Measurements from ENCODE around the gene GMPR2. TPM values are rescaled to one million over a fixed set of nuclear protein-coding genes. Genes with fewer than 3 reads are reported as not detected.

The GMPR2 gene
- polyA plus RNA-seq, 3 donors = 84.4 to 84.7 (median 84.5) TPM

DNA sequence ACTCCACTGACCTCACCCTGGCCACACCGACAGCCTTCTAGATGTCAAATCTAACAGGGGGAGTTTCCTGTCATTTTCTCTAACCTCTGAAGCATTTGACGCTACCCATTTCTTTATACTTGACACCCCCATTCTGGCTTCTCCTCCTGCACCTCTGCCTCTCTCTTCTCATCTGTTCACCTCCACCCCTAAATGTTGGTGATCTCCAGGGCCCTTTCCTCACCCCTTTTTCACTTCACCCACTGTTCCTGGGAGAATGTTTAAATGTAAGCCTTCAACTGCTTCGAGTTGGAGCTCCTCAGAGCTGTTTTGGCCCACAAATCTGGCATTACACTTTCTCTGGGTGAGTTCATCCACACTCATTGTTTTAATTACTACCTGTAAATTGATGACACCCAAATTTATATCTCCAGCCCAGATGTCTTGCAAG is 39.1 kb downstream of the GMPR2 start:
- Histone ChIP-seq H3K9me3 (replicated peaks in 1 of 2; ENCODE audit: control insufficient read depth in 1 of 2, insufficient read depth in 1 of 2, low read length in 2 of 2) (no peaks in the 10 kb centered on the region), H3K9ac (ENCODE audit: insufficient read depth, low read length, poor library complexity, severe bottlenecking) (peak overlapping the region; percentile 99), H3K4me1 (ENCODE audit: control insufficient read depth in 1 of 2, insufficient read depth in 2 of 2, low read length in 2 of 2) (peaks cover 60 to 63% of the 10 kb centered on the region in 2 donors), H3K36me3 (replicated peaks in 1 of 2; ENCODE audit: control insufficient read depth in 1 of 2, insufficient read depth in 2 of 2, low read length in 2 of 2) (peaks cover 32 to 34% of the 10 kb centered on the region in 2 donors), H3K79me2 (ENCODE audit: insufficient read depth, low read length) (peaks cover 52% of the 10 kb centered on the region), H2AFZ (ENCODE audit: insufficient read depth, low read depth, low read length, poor library complexity, severe bottlenecking) (peak overlapping the region; percentile 98), H3K4me3 (replicated peaks in 1 of 3; ENCODE audit: low read depth in 2 of 3, low read length in 3 of 3) (peak overlapping the region; percentile 71 to 97 (median 85)), H3K27ac (ENCODE audit: low read depth in 1 of 2, low read length in 2 of 2) (peak overlapping the region; percentile 42 to 98), H3K4me2 (replicated peaks; ENCODE audit: extremely low read depth, low read length, poor library complexity, severe bottlenecking) (peak overlapping the region; percentile 85), H4K20me1 (ENCODE audit: insufficient read depth, low read length) (no peaks in the 10 kb centered on the region), H3K27me3 (ENCODE audit: control insufficient read depth in 2 of 2, insufficient read depth in 2 of 2, low read length in 2 of 2) (no peaks in the 10 kb centered on the region)
- TF ChIP-seq, protein P1, sequence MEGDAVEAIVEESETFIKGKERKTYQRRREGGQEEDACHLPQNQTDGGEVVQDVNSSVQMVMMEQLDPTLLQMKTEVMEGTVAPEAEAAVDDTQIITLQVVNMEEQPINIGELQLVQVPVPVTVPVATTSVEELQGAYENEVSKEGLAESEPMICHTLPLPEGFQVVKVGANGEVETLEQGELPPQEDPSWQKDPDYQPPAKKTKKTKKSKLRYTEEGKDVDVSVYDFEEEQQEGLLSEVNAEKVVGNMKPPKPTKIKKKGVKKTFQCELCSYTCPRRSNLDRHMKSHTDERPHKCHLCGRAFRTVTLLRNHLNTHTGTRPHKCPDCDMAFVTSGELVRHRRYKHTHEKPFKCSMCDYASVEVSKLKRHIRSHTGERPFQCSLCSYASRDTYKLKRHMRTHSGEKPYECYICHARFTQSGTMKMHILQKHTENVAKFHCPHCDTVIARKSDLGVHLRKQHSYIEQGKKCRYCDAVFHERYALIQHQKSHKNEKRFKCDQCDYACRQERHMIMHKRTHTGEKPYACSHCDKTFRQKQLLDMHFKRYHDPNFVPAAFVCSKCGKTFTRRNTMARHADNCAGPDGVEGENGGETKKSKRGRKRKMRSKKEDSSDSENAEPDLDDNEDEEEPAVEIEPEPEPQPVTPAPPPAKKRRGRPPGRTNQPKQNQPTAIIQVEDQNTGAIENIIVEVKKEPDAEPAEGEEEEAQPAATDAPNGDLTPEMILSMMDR (IDR thresholded peaks at IDR 0.05) = no peak
- Mint-ChIP-seq H3K27ac (peak overlapping the region; percentile 82 to 96 (median 95)), H3K4me3 (peak overlapping the region; percentile 89 to 94), H3K9me3 (peaks cover 0 to 2% (median 0%) of the 10 kb centered on the region in 7 donors), H3K27me3 (ENCODE audit: low read depth in 3 of 3) (no peaks in the 10 kb centered on the region), H3K4me1 (peaks cover 60% of the 10 kb centered on the region), H3K36me3 (peaks cover 29 to 34% of the 10 kb centered on the region in 2 donors)
- intact Hi-C loops (cut with micrococcal nuclease) = loop anchor here in 1 of 2 donors (2.0 kb wide), 1 partner anchor 29 kb away; the partner anchor contains the start of gene TINF2
- no peak for DNase-seq
- WGBS (ENCODE audit: insufficient coverage) = 6% methylated on average over 2 of the region's 3 CpGs

DNA sequence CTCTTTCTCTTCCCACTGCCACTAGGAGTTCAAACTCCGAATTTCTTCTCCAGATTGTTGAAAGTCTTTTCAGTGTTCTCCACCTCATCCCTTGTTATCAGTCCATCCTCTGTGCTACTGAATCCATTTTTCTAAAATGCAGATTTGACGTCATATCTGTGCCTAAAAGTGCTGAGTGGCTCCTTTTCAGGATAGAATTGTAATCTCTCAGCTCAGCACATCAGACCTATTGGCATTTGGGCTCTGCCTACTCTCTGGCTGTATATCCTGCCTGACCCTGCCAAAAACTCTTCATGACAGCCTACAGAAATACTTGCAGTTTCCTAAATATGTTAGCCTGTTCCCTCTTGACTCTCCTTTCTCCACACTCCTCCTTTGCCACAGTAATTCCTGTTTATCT is 39.7 kb downstream of the GMPR2 start:
- H4K20me1 ChIP-seq (ENCODE audit: insufficient read depth, low read length) = no peaks in the 10 kb centered on the region

More for the DNA sequence above, 39.7 kb downstream of the GMPR2 start:
- no peak overlapping the region for H2AFZ ChIP-seq (ENCODE audit: insufficient read depth, low read depth, low read length, poor library complexity, severe bottlenecking)
- peak overlapping the region in 1 of 2 donors; percentile 98 for H3K27ac ChIP-seq (ENCODE audit: low read depth in 1 of 2, low read length in 2 of 2)
- no peak for DNase-seq
- no peak overlapping the region for H3K9ac ChIP-seq (ENCODE audit: insufficient read depth, low read length, poor library complexity, severe bottlenecking)
- 94% methylated on average over 2 of the region's 2 CpGs for WGBS (ENCODE audit: insufficient coverage)
- H3K79me2 ChIP-seq (ENCODE audit: insufficient read depth, low read length) = peaks cover 56% of the 10 kb centered on the region
- no peaks in the 10 kb centered on the region for H3K27me3 ChIP-seq (ENCODE audit: control insufficient read depth in 2 of 2, insufficient read depth in 2 of 2, low read length in 2 of 2)
- H3K4me2 ChIP-seq (replicated peaks; ENCODE audit: extremely low read depth, low read length, poor library complexity, severe bottlenecking) = peak overlapping the region; percentile 85
- TF ChIP-seq, protein P1 (IDR thresholded peaks at IDR 0.05) = no peak
- H3K36me3 ChIP-seq (replicated peaks in 1 of 2; ENCODE audit: control insufficient read depth in 1 of 2, insufficient read depth in 2 of 2, low read length in 2 of 2) = peaks cover 26 to 28% of the 10 kb centered on the region in 2 donors
- intact Hi-C loops (cut with micrococcal nuclease) = no loop called here
- Mint-ChIP-seq H3K27me3 (ENCODE audit: low read depth in 3 of 3) (no peaks in the 10 kb centered on the region), H3K9me3 (peaks cover 0 to 4% (median 0%) of the 10 kb centered on the region in 7 donors), H3K27ac (peak overlapping the region; percentile 25 to 96 (median 91)), H3K4me3 (peak overlapping the region; percentile 30 to 32), H3K36me3 (peaks cover 23 to 27% of the 10 kb centered on the region in 2 donors), H3K4me1 (peaks cover 61% of the 10 kb centered on the region)
- no peaks in the 10 kb centered on the region for H3K9me3 ChIP-seq (replicated peaks in 1 of 2; ENCODE audit: control insufficient read depth in 1 of 2, insufficient read depth in 1 of 2, low read length in 2 of 2)
- H3K4me3 ChIP-seq (replicated peaks in 1 of 3; ENCODE audit: low read depth in 2 of 3, low read length in 3 of 3) = peak overlapping the region in 1 of 3 experiments; percentile 97
- peaks cover 66 to 69% of the 10 kb centered on the region in 2 donors for H3K4me1 ChIP-seq (ENCODE audit: control insufficient read depth in 1 of 2, insufficient read depth in 2 of 2, low read length in 2 of 2)

All from CD14-positive monocyte (primary cell).